Measurements from ENCODE around the gene NASP. TPM values are rescaled to one million over a fixed set of nuclear protein-coding genes. Genes with fewer than 3 reads are reported as not detected.

NASP gene
- total and polyA plus RNA-seq, 2 of the 13 experiments (the other 11 are each of a cell fraction or from before 2014, with no cell fraction given), result 132 to 256 TPM

GRCh38 chr1:45545553-45546310, 38.1 kb upstream of the NASP start (continued):
- TF ChIP-seq MTA1 (CRISPR knock-in tag; IDR thresholded peaks at IDR 0.05; ENCODE audit: borderline replicate concordance) (no peak), CREB3 (CRISPR knock-in tag; IDR thresholded peaks at IDR 0.05) (no peak), PHF21A (CRISPR knock-in tag; IDR thresholded peaks at IDR 0.05) (peak; percentile 76; the same call in 1 of the 2 replicates), SKI (IDR thresholded peaks at IDR 0.05; ENCODE audit: partially characterized antibody) (peak; percentile 18), SALL1 (CRISPR knock-in tag; IDR thresholded peaks at IDR 0.05) (peak; percentile 67), ZNF792 (CRISPR knock-in tag; IDR thresholded peaks at IDR 0.05) (0 out of 2 replicates have a peak, but pooled peaks have one; percentile 21), RCOR2 (CRISPR knock-in tag; IDR thresholded peaks at IDR 0.05) (no peak), ZNF639 (CRISPR knock-in tag; conservative IDR thresholded peaks at IDR 0.05) (no peak), TRAFD1 (CRISPR knock-in tag; IDR thresholded peaks at IDR 0.05; ENCODE audit: borderline replicate concordance) (no peak), MAX (IDR thresholded peaks at IDR 0.05) (0 out of 2 replicates have a peak, but pooled peaks have one; percentile 29), ZNF235 (CRISPR knock-in tag; IDR thresholded peaks at IDR 0.05; ENCODE audit: borderline replicate concordance) (no peak), CEBPG (CRISPR knock-in tag; IDR thresholded peaks at IDR 0.05) (peak; percentile 74), BORCS8-MEF2B (CRISPR knock-in tag; IDR thresholded peaks at IDR 0.05) (no peak), ZSCAN25 (CRISPR knock-in tag; IDR thresholded peaks at IDR 0.05) (no peak), RNF219 (CRISPR knock-in tag; IDR thresholded peaks at IDR 0.05) (no peak), HNF4A (CRISPR knock-in tag; IDR thresholded peaks at IDR 0.05) (peak; percentile 93), KLF13 (CRISPR knock-in tag; IDR thresholded peaks at IDR 0.05) (no peak), JARID2 (CRISPR knock-in tag; IDR thresholded peaks at IDR 0.05; ENCODE audit: insufficient replicate concordance) (no peak), ZNF362 (CRISPR knock-in tag; IDR thresholded peaks at IDR 0.05; ENCODE audit: borderline replicate concordance) (peak; percentile 97), MEIS1 (CRISPR knock-in tag; IDR thresholded peaks at IDR 0.05; ENCODE audit: borderline replicate concordance) (0 out of 2 replicates have a peak, but pooled peaks have one; percentile 39), HOXA3 (CRISPR knock-in tag; IDR thresholded peaks at IDR 0.05) (peak; percentile 35; the same call in 1 of the 2 replicates), RBFOX2 (IDR thresholded peaks at IDR 0.05; ENCODE audit: low read depth, low read length) (no peak)

Measured in HepG2 (cell line).